OCI-LY3 (cell line): ENCODE measurements around the gene ADM5.

Source experiments
- H2AFZ ChIP-seq: fragments of 200-600, 300-600 bp; shearing (Covaris generic); 2 replicates; pipeline ENCODE4 v1.6.0; 2014; ENCODE audit warnings: antibody characterized with exemption, low read depth, low read length
- H3K27ac ChIP-seq: fragments of 200-600, 300-600 bp; sonication (generic); 2 replicates; pipeline ENCODE4 v1.5.1; 2014; ENCODE audit warnings: mild to moderate bottlenecking, low read length, moderate library complexity, mixed read lengths
- H3K27me3 ChIP-seq: fragments of 200-600, 300-600 bp; sonication (generic); 2 replicates; pipeline ENCODE4 v1.6.1; 2014; ENCODE audit warnings: low read depth, low read length, mixed read lengths
- H3K36me3 ChIP-seq: fragments of 200-600, 300-600 bp; sonication (generic); replicated peaks from 2 replicates; pipeline ENCODE3; 2014; ENCODE audit warnings: low read depth, low read length, mixed read lengths
- H3K4me1 ChIP-seq: fragments of 300-600, 200-600 bp; sonication (generic); 2 replicates; pipeline ENCODE4 v1.6.1; 2014; ENCODE audit warnings: low read length, mixed read lengths
- H3K4me2 ChIP-seq: fragments of 200-600, 300-600 bp; sonication (generic); 2 replicates; pipeline ENCODE4 v1.6.1; 2014; ENCODE audit warnings: low read length, mixed read lengths
- H3K4me3 ChIP-seq: fragments of 300-600, 200-600 bp; sonication (generic); 2 replicates; pipeline ENCODE4 v1.5.1; 2014; ENCODE audit warnings: antibody characterized with exemption, mild to moderate bottlenecking, low read length, moderate library complexity
- H3K79me2 ChIP-seq: fragments of 300-600, 200-600 bp; shearing (Covaris generic); 2 replicates; pipeline ENCODE4 v1.6.1; 2014; ENCODE audit warnings: mild to moderate bottlenecking, low read length, mixed read lengths
- H3K9ac ChIP-seq: fragments of 300-600, 200-600 bp; shearing (Covaris generic); 2 replicates; pipeline ENCODE4 v1.6.0; 2014; ENCODE audit warnings: mild to moderate bottlenecking, low read length, moderate library complexity
- H3K9me3 ChIP-seq: fragments of 200-600, 300-600 bp; shearing (Covaris generic); 2 replicates; pipeline ENCODE4 v1.6.1; 2014; ENCODE audit warnings: low read length, mixed read lengths; ENCODE audit not compliant: insufficient read depth
- H4K20me1 ChIP-seq: fragments of 200-600, 300-600 bp; sonication (generic); 2 replicates; pipeline ENCODE4 v1.6.1; 2016; ENCODE audit warnings: low read length, mixed read lengths; ENCODE audit not compliant: insufficient read depth
- CTCF ChIP-seq: fragments of 200-600, 300-600 bp; sonication (generic); IDR thresholded peaks from 2 replicates; pipeline ENCODE4 v1.5.1; 2014; ENCODE audit warnings: antibody characterized with exemption, low read length, low read depth
- EZH2phosphoT487 ChIP-seq: fragments of 200-600 bp; shearing (Covaris generic); IDR thresholded peaks from 2 replicates; pipeline ENCODE4 v1.6.1; 2018; ENCODE audit warnings: antibody characterized with exemption, mixed run types, low read depth

Gene ADM5

DNA sequence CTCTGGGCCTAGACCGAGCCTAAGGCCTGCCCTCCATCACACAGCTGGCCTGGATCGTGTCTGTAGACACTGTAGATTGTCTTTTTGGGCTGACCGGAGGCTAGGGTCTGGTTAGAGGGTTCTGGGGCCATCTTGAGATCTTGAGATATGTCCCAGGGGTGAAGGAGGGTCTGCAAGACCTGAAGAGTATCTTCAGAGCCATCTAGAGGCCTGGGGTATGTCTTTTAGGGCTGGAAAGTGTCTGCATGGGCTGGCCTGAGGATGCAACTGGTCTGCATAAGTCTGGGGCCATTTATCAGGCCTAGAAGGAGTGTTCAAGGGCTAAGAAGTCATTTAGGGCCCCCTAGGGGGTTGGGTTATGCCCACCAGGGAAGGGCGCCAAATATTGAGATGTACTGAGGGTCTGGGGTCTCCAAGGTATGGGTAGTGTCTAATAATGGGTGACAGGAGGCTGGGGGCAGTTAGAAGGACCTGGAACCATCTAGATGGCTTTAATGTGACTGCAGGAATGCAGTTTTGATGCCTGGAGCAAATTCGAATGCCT lies 46.8 kb upstream of the ADM5 start:
- TF ChIP-seq CTCF (no peak), EZH2phosphoT487 (no peak)
- Histone ChIP-seq H3K9ac (peak overlapping the region; percentile 99), H3K27ac (peak overlapping the region; percentile 65), H3K4me1 (peaks cover 15% of the 10 kb centered on the region), H3K36me3 (peaks cover 14% of the 10 kb centered on the region), H4K20me1 (peaks cover 3% of the 10 kb centered on the region; the same call in 1 of the 2 replicates), H2AFZ (no peak overlapping the region), H3K79me2 (peaks cover 58% of the 10 kb centered on the region), H3K9me3 (no peaks in the 10 kb centered on the region), H3K27me3 (peaks cover 8% of the 10 kb centered on the region), H3K4me2 (peak overlapping the region; percentile 82), H3K4me3 (peak overlapping the region; percentile 92)

DNA sequence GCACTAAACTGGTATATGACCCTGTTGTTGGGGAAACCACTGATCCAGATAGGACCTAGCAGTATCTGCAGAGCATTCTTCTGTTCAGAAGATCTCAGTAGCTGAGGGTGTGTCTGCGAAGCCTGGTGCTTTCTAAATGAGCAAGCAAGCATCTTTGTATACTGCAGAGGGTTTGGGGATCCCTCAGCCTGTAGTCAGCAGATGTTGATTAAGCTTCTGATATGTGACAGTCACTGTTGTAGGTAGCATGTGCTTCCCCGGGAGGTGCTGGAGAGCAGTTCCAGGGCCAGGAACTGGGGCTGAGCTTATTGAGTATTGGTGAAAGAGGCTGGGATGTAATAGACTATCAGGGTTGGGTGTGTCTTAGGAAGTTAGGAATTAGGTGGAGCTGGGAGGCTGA lies 45.9 kb upstream of the ADM5 start:
- Histone ChIP-seq H3K27ac (no peak overlapping the region), H2AFZ (no peak overlapping the region), H3K4me2 (peak overlapping the region; percentile 82), H3K9me3 (no peaks in the 10 kb centered on the region), H3K4me3 (peak overlapping the region; percentile 92), H3K36me3 (peaks cover 14% of the 10 kb centered on the region), H3K9ac (peak overlapping the region; percentile 99), H3K27me3 (peaks cover 6% of the 10 kb centered on the region), H4K20me1 (peaks cover 3% of the 10 kb centered on the region; the same call in 1 of the 2 replicates), H3K79me2 (peaks cover 59% of the 10 kb centered on the region), H3K4me1 (peaks cover 15% of the 10 kb centered on the region)
- TF ChIP-seq EZH2phosphoT487 (no peak), CTCF (no peak)

DNA sequence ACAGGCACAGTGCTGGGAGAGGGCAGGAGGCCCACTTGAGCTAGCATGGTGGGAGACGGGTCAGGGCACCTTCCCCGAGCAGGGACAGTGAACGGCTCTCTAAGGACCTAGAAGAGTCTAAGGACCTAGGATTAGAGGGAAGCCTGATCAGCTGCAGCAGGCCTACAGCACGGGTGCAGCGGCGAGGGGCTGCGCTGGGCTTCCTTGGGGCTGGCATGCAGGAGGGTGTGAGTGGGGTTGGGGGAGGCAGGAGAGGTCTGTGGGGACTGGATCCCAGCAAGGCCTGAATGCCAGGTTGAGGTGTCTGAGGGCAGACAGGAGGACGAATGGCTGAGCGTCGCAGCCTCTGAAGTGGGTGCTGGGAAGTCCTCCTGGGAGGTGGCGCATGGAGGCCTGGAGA lies 43.8 kb upstream of the ADM5 start:
- peaks cover 12% of the 10 kb centered on the region; the same call in 1 of the 2 replicates for H4K20me1 ChIP-seq
- no peaks in the 10 kb centered on the region for H3K9me3 ChIP-seq
- H3K36me3 ChIP-seq: peaks cover 26% of the 10 kb centered on the region
- no peak overlapping the region for H3K4me2 ChIP-seq
- no peak overlapping the region for H2AFZ ChIP-seq
- H3K4me1 ChIP-seq: peaks cover 11% of the 10 kb centered on the region
- peaks cover 63% of the 10 kb centered on the region for H3K79me2 ChIP-seq
- TF ChIP-seq EZH2phosphoT487: no peak
- TF ChIP-seq CTCF: no peak
- no peak overlapping the region for H3K9ac ChIP-seq
- no peak overlapping the region for H3K4me3 ChIP-seq
- no peak overlapping the region for H3K27ac ChIP-seq
- no peaks in the 10 kb centered on the region for H3K27me3 ChIP-seq

- Histone ChIP-seq H3K27me3 (no peaks in the 10 kb centered on the region), H3K9ac (no peak overlapping the region), H3K9me3 (no peaks in the 10 kb centered on the region), H3K79me2 (peaks cover 59% of the 10 kb centered on the region), H3K36me3 (peaks cover 27% of the 10 kb centered on the region), H3K27ac (no peak overlapping the region), H3K4me3 (no peak overlapping the region), H3K4me2 (no peak overlapping the region), H4K20me1 (peaks cover 12% of the 10 kb centered on the region; the same call in 1 of the 2 replicates), H2AFZ (no peak overlapping the region), H3K4me1 (peaks cover 11% of the 10 kb centered on the region)
- TF ChIP-seq EZH2phosphoT487 (no peak), CTCF (no peak)
Measured at GRCh38 chr19:49645995-49646394, 43.4 kb upstream of the ADM5 start.
